Activated T-cell treated with anti-CD3 and anti-CD28 coated beads for 24 hours (primary cell): ENCODE measurements around the gene EHD2.
"Not testable (repeated sequence)": the region's sequence is repeated elsewhere in the genome, so short reads cannot be mapped to it uniquely, and the experiment has no call there.

Experiments used
- DNase-seq: peaks from one replicate; pipeline ENCODE4 v3.0.0-alpha.2; 2020; ENCODE audit warnings: low read depth

EHD2 gene

GRCh38 chr19:47716270-47716937 is 3.2 kb downstream of the EHD2 start:
- no peak for DNase-seq

- DNase-seq: not testable (repeated sequence)
Measured at GRCh38 chr19:47718415-47719046, 5.3 kb downstream of the EHD2 start.

- DNase-seq: no peak
Measured at GRCh38 chr19:47719047-47719859, 6.0 kb downstream of the EHD2 start.

GRCh38 chr19:47720669-47721422 is 7.6 kb downstream of the EHD2 start:
- DNase-seq: no peak

GRCh38 chr19:47723581-47723940 is 10.3 kb downstream of the EHD2 start:
- DNase-seq: no peak

GRCh38 chr19:47725759-47726401 is 12.7 kb downstream of the EHD2 start:
- no peak for DNase-seq

GRCh38 chr19:47726467-47726866 is 13.2 kb downstream of the EHD2 start:
- DNase-seq: no peak

- not testable (repeated sequence) for DNase-seq
Measured at GRCh38 chr19:47728295-47728694, 15.1 kb downstream of the EHD2 start.

- no peak for DNase-seq
Measured at GRCh38 chr19:47729468-47729798, 16.2 kb downstream of the EHD2 start.

GRCh38 chr19:47729799-47730520 is 16.7 kb downstream of the EHD2 start:
- peak; percentile 42 for DNase-seq

- DNase-seq: no peak
Measured at GRCh38 chr19:47730521-47730889, 17.3 kb downstream of the EHD2 start.

GRCh38 chr19:47730910-47731309 is 17.7 kb downstream of the EHD2 start:
- no peak for DNase-seq

- DNase-seq: no peak
Measured at GRCh38 chr19:47735131-47735530, 21.9 kb downstream of the EHD2 start.

GRCh38 chr19:47740866-47741519 is 27.8 kb downstream of the EHD2 start:
- DNase-seq: no peak

- no peak for DNase-seq
Measured at GRCh38 chr19:47741544-47742140, 28.4 kb downstream of the EHD2 start.

- DNase-seq: no peak
Measured at GRCh38 chr19:47742634-47743033, 29.4 kb downstream of the EHD2 start.

GRCh38 chr19:47745010-47745901 is 32.0 kb downstream of the EHD2 start, which contains the start of gene NOP53:
TSS of gene NOP53 (plus strand) at chr19:47745546. CDS start at chr19:47745560, 14 bp downstream.
- DNase-seq: peak; percentile 95

- DNase-seq: not testable (repeated sequence)
Measured at GRCh38 chr19:47746129-47746528, 32.9 kb downstream of the EHD2 start.

GRCh38 chr19:47749326-47749725 is 36.1 kb downstream of the EHD2 start:
- no peak for DNase-seq
